HL-60 (cell line): ENCODE measurements around the gene ZNF862.

Experiments used
- CTCF ChIP-seq: IDR thresholded peaks from one replicate; pipeline ENCODE4 v1.5.1; 2011; ENCODE audit warnings: low read length, control low read depth, inconsistent platforms; ENCODE audit not compliant: insufficient read depth
- GABPA ChIP-seq: IDR thresholded peaks from 2 replicates; pipeline ENCODE4 v1.6.1; 2012; ENCODE audit warnings: low read depth

GRCh38 chr7:149817301-149817771, 20.8 kb upstream of the ZNF862 start:
- TF ChIP-seq CTCF (no peak), GABPA (no peak)
